HepG2 (cell line): ENCODE measurements around the gene CTNNA2.

Source experiments
- CTCF ChIP-seq: sonication (generic); formaldehyde crosslinking; IDR thresholded peaks from 2 replicates; pipeline ENCODE4 v1.5.0; 2020; ENCODE audit warnings: mild to moderate bottlenecking, missing genetic modification reagents, moderate library complexity
- EZH2 ChIP-seq: conservative IDR thresholded peaks from 2 replicates; pipeline ENCODE4 v1.6.1; 2012; ENCODE audit warnings: mild to moderate bottlenecking, low read depth, low read length, moderate library complexity
- NFE2L2 ChIP-seq: fragments of 150-350 bp; IDR thresholded peaks from 2 replicates; pipeline ENCODE4 v1.6.1; 2014; ENCODE audit warnings: low read length
- RFX5 ChIP-seq: IDR thresholded peaks from 2 replicates; pipeline ENCODE4 v1.6.1; 2011; ENCODE audit warnings: low read depth, low read length, improper control_type of control experiment
- TAF1 ChIP-seq: sonication (generic); formaldehyde crosslinking; IDR thresholded peaks from 2 replicates; pipeline ENCODE4 v1.4.0; 2020; ENCODE audit warnings: missing genetic modification reagents
- USF2 ChIP-seq, 2 experiments: sonication (generic) in 1 of 2; formaldehyde crosslinking in 1 of 2; IDR thresholded peaks; 2 replicates each; pipeline versions ENCODE4 v1.5.1 to v1.6.1; 2011 to 2020; ENCODE audit warnings: borderline replicate concordance in 1 of 2, low read depth in 1 of 2, low read length in 1 of 2, mild to moderate bottlenecking in 1 of 2, missing genetic modification reagents in 1 of 2, moderate library complexity in 1 of 2
- ZNF138 ChIP-seq: sonication (generic); formaldehyde crosslinking; IDR thresholded peaks from 2 replicates; pipeline ENCODE4 v1.5.0; 2020; ENCODE audit warnings: mild to moderate bottlenecking, low read depth, missing genetic modification reagents

- no peak for TF ChIP-seq CTCF (CRISPR knock-in tag)
- no peak for TF ChIP-seq TAF1 (CRISPR knock-in tag)
- no peak for TF ChIP-seq NFE2L2
- no peak for TF ChIP-seq ZNF138 (CRISPR knock-in tag)
- TF ChIP-seq EZH2, result no peak
- TF ChIP-seq RFX5, result no peak
- no peak for TF ChIP-seq USF2 (IDR thresholded peaks at IDR 0.05; ENCODE audit: low read depth, low read length)
- no peak for TF ChIP-seq USF2 (CRISPR knock-in tag; IDR thresholded peaks at IDR 0.05; ENCODE audit: borderline replicate concordance)
Measured at GRCh38 chr2:80167284-80167808, 654.5 kb downstream of the CTNNA2 start.
